Measurements from ENCODE around the gene PRKN.
A peak's percentile ranks its signal among the peaks of the same experiment; 100 is the strongest.

DNA sequence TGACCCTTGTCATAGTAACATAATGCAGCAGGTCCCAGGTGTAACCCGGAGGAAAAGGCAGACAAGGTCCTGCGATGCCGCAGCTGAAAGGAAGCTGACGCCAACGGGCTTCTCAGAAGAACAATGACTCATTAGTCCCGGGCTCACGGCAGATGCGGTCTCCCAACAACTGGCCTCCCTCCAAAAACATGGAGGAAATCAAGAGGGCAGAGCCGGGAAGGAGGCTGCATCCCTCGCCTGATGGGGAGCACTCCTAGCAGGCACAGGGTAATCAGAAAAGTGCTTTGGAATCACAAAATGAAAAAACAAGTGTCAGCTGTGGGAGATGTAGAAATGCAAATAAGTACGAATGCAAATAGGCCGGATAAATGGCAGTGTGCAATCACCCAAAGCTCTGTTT is 1288.5 kb downstream of the PRKN start:
- TF ChIP-seq, protein P1, sequence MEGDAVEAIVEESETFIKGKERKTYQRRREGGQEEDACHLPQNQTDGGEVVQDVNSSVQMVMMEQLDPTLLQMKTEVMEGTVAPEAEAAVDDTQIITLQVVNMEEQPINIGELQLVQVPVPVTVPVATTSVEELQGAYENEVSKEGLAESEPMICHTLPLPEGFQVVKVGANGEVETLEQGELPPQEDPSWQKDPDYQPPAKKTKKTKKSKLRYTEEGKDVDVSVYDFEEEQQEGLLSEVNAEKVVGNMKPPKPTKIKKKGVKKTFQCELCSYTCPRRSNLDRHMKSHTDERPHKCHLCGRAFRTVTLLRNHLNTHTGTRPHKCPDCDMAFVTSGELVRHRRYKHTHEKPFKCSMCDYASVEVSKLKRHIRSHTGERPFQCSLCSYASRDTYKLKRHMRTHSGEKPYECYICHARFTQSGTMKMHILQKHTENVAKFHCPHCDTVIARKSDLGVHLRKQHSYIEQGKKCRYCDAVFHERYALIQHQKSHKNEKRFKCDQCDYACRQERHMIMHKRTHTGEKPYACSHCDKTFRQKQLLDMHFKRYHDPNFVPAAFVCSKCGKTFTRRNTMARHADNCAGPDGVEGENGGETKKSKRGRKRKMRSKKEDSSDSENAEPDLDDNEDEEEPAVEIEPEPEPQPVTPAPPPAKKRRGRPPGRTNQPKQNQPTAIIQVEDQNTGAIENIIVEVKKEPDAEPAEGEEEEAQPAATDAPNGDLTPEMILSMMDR (IDR thresholded peaks at IDR 0.05) = no peak
- TF ChIP-seq POLR2AphosphoS5 (IDR thresholded peaks at IDR 0.05; ENCODE audit: insufficient read depth in 1 of 2, low read depth in 1 of 2) (peak in 1 of 2 donors; percentile 13), POLR2A (IDR thresholded peaks at IDR 0.05) (no peak)
